ENCODE measurements around the gene CABP7. TPM values are rescaled to one million over a fixed set of nuclear protein-coding genes. Genes with fewer than 3 reads are reported as not detected.
A peak's percentile ranks its signal among the peaks of the same experiment; 100 is the strongest.

Gene CABP7
- total RNA-seq, 1 donor from 2014 or later, result not detected

GRCh38 chr22:29697853-29698598 is 21.8 kb upstream of the CABP7 start:
- H3K27ac Mint-ChIP-seq (ENCODE audit: unreplicated experiment), result no peak overlapping the region
- H3K4me3 Mint-ChIP-seq (ENCODE audit: unreplicated experiment), result no peak overlapping the region
- H3K4me1 Mint-ChIP-seq (ENCODE audit: unreplicated experiment), result peaks cover 2% of the 10 kb centered on the region
- no peak for TF ChIP-seq CTCF (IDR thresholded peaks at IDR 0.05)
- H3K27me3 Mint-ChIP-seq (ENCODE audit: unreplicated experiment), result peaks cover 5% of the 10 kb centered on the region
- DNase-seq (ENCODE audit: extremely low spot score, unreplicated experiment), result no peak
- peaks cover 12% of the 10 kb centered on the region for H3K36me3 Mint-ChIP-seq (ENCODE audit: unreplicated experiment)
- no peaks in the 10 kb centered on the region for H3K9me3 Mint-ChIP-seq (ENCODE audit: unreplicated experiment)

GRCh38 chr22:29700206-29700899 is 19.4 kb upstream of the CABP7 start:
- TF ChIP-seq CTCF (IDR thresholded peaks at IDR 0.05), result no peak
- peaks cover 2% of the 10 kb centered on the region for H3K36me3 Mint-ChIP-seq (ENCODE audit: unreplicated experiment)
- no peak overlapping the region for H3K4me3 Mint-ChIP-seq (ENCODE audit: unreplicated experiment)
- no peak overlapping the region for H3K27ac Mint-ChIP-seq (ENCODE audit: unreplicated experiment)
- peaks cover 2% of the 10 kb centered on the region for H3K4me1 Mint-ChIP-seq (ENCODE audit: unreplicated experiment)
- DNase-seq (ENCODE audit: extremely low spot score, unreplicated experiment), result no peak
- no peaks in the 10 kb centered on the region for H3K9me3 Mint-ChIP-seq (ENCODE audit: unreplicated experiment)
- H3K27me3 Mint-ChIP-seq (ENCODE audit: unreplicated experiment), result peaks cover 14% of the 10 kb centered on the region

GRCh38 chr22:29700900-29701154 is 19.0 kb upstream of the CABP7 start:
- Mint-ChIP-seq H3K9me3 (ENCODE audit: unreplicated experiment) (no peaks in the 10 kb centered on the region), H3K4me3 (ENCODE audit: unreplicated experiment) (no peak overlapping the region), H3K27ac (ENCODE audit: unreplicated experiment) (no peak overlapping the region), H3K36me3 (ENCODE audit: unreplicated experiment) (peaks cover 2% of the 10 kb centered on the region), H3K4me1 (ENCODE audit: unreplicated experiment) (peaks cover 2% of the 10 kb centered on the region), H3K27me3 (ENCODE audit: unreplicated experiment) (peaks cover 14% of the 10 kb centered on the region)
- no peak for TF ChIP-seq CTCF (IDR thresholded peaks at IDR 0.05)
- no peak for DNase-seq (ENCODE audit: extremely low spot score, unreplicated experiment)

GRCh38 chr22:29701155-29701999 is 18.4 kb upstream of the CABP7 start:
- no peak overlapping the region for H3K4me3 Mint-ChIP-seq (ENCODE audit: unreplicated experiment)
- H3K9me3 Mint-ChIP-seq (ENCODE audit: unreplicated experiment), result no peaks in the 10 kb centered on the region
- H3K27me3 Mint-ChIP-seq (ENCODE audit: unreplicated experiment), result peaks cover 14% of the 10 kb centered on the region
- H3K27ac Mint-ChIP-seq (ENCODE audit: unreplicated experiment), result no peak overlapping the region
- DNase-seq (ENCODE audit: extremely low spot score, unreplicated experiment), result no peak
- peaks cover 2% of the 10 kb centered on the region for H3K4me1 Mint-ChIP-seq (ENCODE audit: unreplicated experiment)
- H3K36me3 Mint-ChIP-seq (ENCODE audit: unreplicated experiment), result peaks cover 2% of the 10 kb centered on the region
- peak; percentile 29 for TF ChIP-seq CTCF (IDR thresholded peaks at IDR 0.05)
